Ascending aorta (tissue), 2 donors: ENCODE measurements around the gene METTL26. TPM values are rescaled to one million over a fixed set of nuclear protein-coding genes. Genes with fewer than 3 reads are reported as not detected.

ENCODE experiments used
- DNase-seq, 2 donors: peaks; one replicate each; pipeline ENCODE4 v3.0.0-alpha.2; 2019; ENCODE audit warnings: low spot score in 2 of 2
- H3K27ac ChIP-seq, 2 donors: fragments of 200-600 bp; sonication (generic); one replicate each; pipeline ENCODE4 v1.5.1; 2016 to 2017; ENCODE audit warnings: mild to moderate bottlenecking in 1 of 2
- H3K27me3 ChIP-seq: fragments of 200-600 bp; sonication (generic); one replicate; pipeline ENCODE4 v1.5.1; 2017
- H3K36me3 ChIP-seq, 2 donors: fragments of 200-600 bp; sonication (generic); one replicate each; pipeline ENCODE4 v1.5.1; 2016
- H3K4me1 ChIP-seq, 2 donors: fragments of 200-600 bp; sonication (generic); one replicate each; pipeline ENCODE4 v1.5.1; 2016 to 2017; ENCODE audit warnings: mild to moderate bottlenecking in 1 of 2
- H3K4me3 ChIP-seq, 2 donors: fragments of 200-600 bp; sonication (generic); one replicate each; pipeline ENCODE4 v1.5.1; 2016 to 2017; ENCODE audit warnings: mild to moderate bottlenecking in 1 of 2
- H3K9me3 ChIP-seq, 2 donors: fragments of 200-600 bp; sonication (generic); one replicate each; pipeline ENCODE4 v1.5.1; 2016
- CTCF ChIP-seq, 3 experiments: fragments of 200-600 bp in 2 of 3; fragments of 450-650 bp in 1 of 3; sonication (generic) in 2 of 3; IDR thresholded peaks; one replicate each; pipeline ENCODE4 v1.5.1; 2016 to 2019; ENCODE audit warnings: antibody characterized with exemption in 3 of 3, mild to moderate bottlenecking in 1 of 3, moderate library complexity in 1 of 3
- intact Hi-C: fragments of 100-400 bp; cut with DNase I; formaldehyde crosslinking; loops from one replicate; pipeline ENCODE4 v1.15.1; 2023
- total RNA-seq: library from RNA; depleted of rRNA; stranded (reverse); fragments of >200 nt; gene quantifications from one replicate; pipeline ENCODE4 v1.1.0, GENCODE V29; 2016

Gene METTL26
- total RNA-seq, 1 donor from 2014 or later, result 523 TPM

- no peak for DNase-seq
- H3K27me3 ChIP-seq, result no peaks in the 10 kb centered on the region
- TF ChIP-seq CTCF (IDR thresholded peaks at IDR 0.05), result no peak
Observed at GRCh38 chr16:609984-610383, 26.1 kb downstream of the METTL26 start.

GRCh38 chr16:609316-609715, 26.8 kb downstream of the METTL26 start:
- H3K9me3 ChIP-seq, result no peaks in the 10 kb centered on the region
- no peak overlapping the region for H3K27ac ChIP-seq
- DNase-seq, result no peak
- H3K4me1 ChIP-seq, result no peaks in the 10 kb centered on the region
- no peaks in the 10 kb centered on the region for H3K36me3 ChIP-seq
- TF ChIP-seq CTCF (IDR thresholded peaks at IDR 0.05), result no peak
- intact Hi-C loops, result no loop called here
- H3K27me3 ChIP-seq, result no peaks in the 10 kb centered on the region
- H3K4me3 ChIP-seq, result no peak overlapping the region

More at GRCh38 chr16:609984-610383, 26.1 kb downstream of the METTL26 start:
- intact Hi-C loops, result no loop called here
- H3K4me3 ChIP-seq, result no peak overlapping the region
- H3K27ac ChIP-seq, result no peak overlapping the region
- H3K9me3 ChIP-seq, result no peaks in the 10 kb centered on the region
- no peaks in the 10 kb centered on the region for H3K36me3 ChIP-seq
- H3K4me1 ChIP-seq, result no peaks in the 10 kb centered on the region

GRCh38 chr16:608019-608418, 28.1 kb downstream of the METTL26 start:
- H3K27ac ChIP-seq, result no peak overlapping the region
- no peaks in the 10 kb centered on the region for H3K27me3 ChIP-seq
- H3K9me3 ChIP-seq, result no peaks in the 10 kb centered on the region
- intact Hi-C loops, result no loop called here
- TF ChIP-seq CTCF (IDR thresholded peaks at IDR 0.05), result no peak
- no peak for DNase-seq
- no peaks in the 10 kb centered on the region for H3K4me1 ChIP-seq
- no peak overlapping the region for H3K4me3 ChIP-seq
- H3K36me3 ChIP-seq, result no peaks in the 10 kb centered on the region

- Histone ChIP-seq H3K36me3 (no peaks in the 10 kb centered on the region), H3K4me1 (no peaks in the 10 kb centered on the region), H3K27ac (no peak overlapping the region), H3K27me3 (no peaks in the 10 kb centered on the region), H3K9me3 (no peaks in the 10 kb centered on the region), H3K4me3 (no peak overlapping the region)
- DNase-seq, result no peak
- no peak for TF ChIP-seq CTCF (IDR thresholded peaks at IDR 0.05)
- intact Hi-C loops, result no loop called here
Observed at GRCh38 chr16:606656-607307, 29.3 kb downstream of the METTL26 start.

GRCh38 chr16:603933-604332, 32.2 kb downstream of the METTL26 start:
- no peak for TF ChIP-seq CTCF (IDR thresholded peaks at IDR 0.05)
- Histone ChIP-seq H3K27me3 (no peaks in the 10 kb centered on the region), H3K36me3 (peaks cover 3 to 5% of the 10 kb centered on the region in 2 donors), H3K9me3 (no peaks in the 10 kb centered on the region), H3K27ac (no peak overlapping the region), H3K4me3 (no peak overlapping the region), H3K4me1 (no peaks in the 10 kb centered on the region)
- intact Hi-C loops, result no loop called here
- DNase-seq, result no peak

GRCh38 chr16:600781-601180, 35.3 kb downstream of the METTL26 start:
- DNase-seq, result no peak
- H3K36me3 ChIP-seq, result peaks cover 9 to 17% of the 10 kb centered on the region in 2 donors
- intact Hi-C loops, result no loop called here
- no peaks in the 10 kb centered on the region for H3K9me3 ChIP-seq
- H3K27me3 ChIP-seq, result no peaks in the 10 kb centered on the region
- no peaks in the 10 kb centered on the region for H3K4me1 ChIP-seq
- TF ChIP-seq CTCF (IDR thresholded peaks at IDR 0.05), result no peak
- no peak overlapping the region for H3K27ac ChIP-seq
- no peak overlapping the region for H3K4me3 ChIP-seq
